NCI-H2196 treated with DMSO at 0.1 percent for 48 hours (cell line): ENCODE measurements around the gene GEN1.

ENCODE experiments used
- DNase-seq: peaks from one replicate; lab custom pipeline; 2025; ENCODE audit not compliant: unreplicated experiment; lab: John Stamatoyannopoulos, UW

GEN1 gene

GRCh38 chr2:17752892-17753802 lies 791 bp upstream of the GEN1 start:
- no peak for DNase-seq

- no peak for DNase-seq
These were observed 961 bp downstream of the GEN1 start for GRCh38 chr2:17754773-17755425.

- DNase-seq: no peak
These were observed 2.7 kb downstream of the GEN1 start for GRCh38 chr2:17756668-17757067.

GRCh38 chr2:17757321-17757720 lies 3.4 kb downstream of the GEN1 start:
- no peak for DNase-seq

GRCh38 chr2:17758118-17758517 lies 4.2 kb downstream of the GEN1 start:
- DNase-seq: no peak

GRCh38 chr2:17759805-17760204 lies 5.9 kb downstream of the GEN1 start:
- DNase-seq: no peak

- no peak for DNase-seq
These were observed 8.5 kb downstream of the GEN1 start for GRCh38 chr2:17762451-17762850.

- no peak for DNase-seq
These were observed 9.8 kb downstream of the GEN1 start for GRCh38 chr2:17763641-17764333.

GRCh38 chr2:17765398-17765797 lies 11.5 kb downstream of the GEN1 start:
- DNase-seq: no peak

GRCh38 chr2:17768894-17769293 lies 15.0 kb downstream of the GEN1 start:
- no peak for DNase-seq

GRCh38 chr2:17771956-17772355 lies 18.0 kb downstream of the GEN1 start:
- no peak for DNase-seq

- DNase-seq: no peak
These were observed 18.6 kb downstream of the GEN1 start for GRCh38 chr2:17772532-17772931.

GRCh38 chr2:17780546-17780945 lies 26.6 kb downstream of the GEN1 start:
- DNase-seq: no peak

GRCh38 chr2:17781482-17781881 lies 27.5 kb downstream of the GEN1 start:
- no peak for DNase-seq

- no peak for DNase-seq
These were observed 32.8 kb downstream of the GEN1 start for GRCh38 chr2:17786727-17787126.

- no peak for DNase-seq
These were observed 34.8 kb downstream of the GEN1 start for GRCh38 chr2:17788773-17789172.

- no peak for DNase-seq
These were observed 36.6 kb downstream of the GEN1 start for GRCh38 chr2:17790536-17790935.

GRCh38 chr2:17791121-17791816 lies 37.3 kb downstream of the GEN1 start:
- no peak for DNase-seq

GRCh38 chr2:17791817-17792130 lies 37.8 kb downstream of the GEN1 start:
- DNase-seq: no peak

- DNase-seq: no peak
These were observed 38.6 kb downstream of the GEN1 start for GRCh38 chr2:17792515-17792914.

- no peak for DNase-seq
These were observed 39.4 kb downstream of the GEN1 start for GRCh38 chr2:17793296-17793695.
